HG03432 (cell line): Measurements from ENCODE around the gene TTLL1.
"Not testable (repeated sequence)": the region's sequence is repeated elsewhere in the genome, so short reads cannot be mapped to it uniquely, and the experiment has no call there.

Experiments
- ATAC-seq: cut with Tn5 transposase; IDR thresholded peaks from one replicate; pipeline ENCODE4 v1.9.1; 2021; ENCODE audit warnings: mild to moderate bottlenecking, moderate library complexity; ENCODE audit not compliant: unreplicated experiment

TTLL1 gene

GRCh38 chr22:43110927-43111623 lies 21.9 kb upstream of the TTLL1 start:
- ATAC-seq = peak; percentile 68

- peak; percentile 39 for ATAC-seq
Measured at GRCh38 chr22:43110444-43110926, 21.3 kb upstream of the TTLL1 start, which contains the start of gene BIK. Gene BIK, plus strand, starts transcription at chr22:43110750. Its CDS starts 13,273 bp downstream, at chr22:43124023.

GRCh38 chr22:43109921-43110443 lies 20.8 kb upstream of the TTLL1 start:
- no peak for ATAC-seq

- ATAC-seq = no peak
Measured at GRCh38 chr22:43109511-43109910, 20.3 kb upstream of the TTLL1 start.

GRCh38 chr22:43106302-43106701 lies 17.1 kb upstream of the TTLL1 start:
- ATAC-seq = no peak

GRCh38 chr22:43104950-43105349 lies 15.8 kb upstream of the TTLL1 start:
- ATAC-seq = not testable (repeated sequence)

- not testable (repeated sequence) for ATAC-seq
Measured at GRCh38 chr22:43104056-43104625, 14.9 kb upstream of the TTLL1 start.

- ATAC-seq = no peak
Measured at GRCh38 chr22:43101306-43101705, 12.1 kb upstream of the TTLL1 start.

GRCh38 chr22:43100225-43100624 lies 11.0 kb upstream of the TTLL1 start:
- ATAC-seq = no peak

GRCh38 chr22:43099095-43099494 lies 9.9 kb upstream of the TTLL1 start:
- no peak for ATAC-seq

- ATAC-seq = no peak
Measured at GRCh38 chr22:43098356-43098755, 9.2 kb upstream of the TTLL1 start.

- no peak for ATAC-seq
Measured at GRCh38 chr22:43096420-43096819, 7.2 kb upstream of the TTLL1 start.

- ATAC-seq = no peak
Measured at GRCh38 chr22:43094551-43094950, 5.4 kb upstream of the TTLL1 start.

GRCh38 chr22:43094085-43094484 lies 4.9 kb upstream of the TTLL1 start:
- ATAC-seq = no peak

GRCh38 chr22:43092085-43092484 lies 2.9 kb upstream of the TTLL1 start:
- no peak for ATAC-seq

GRCh38 chr22:43090130-43090789 lies 1.1 kb upstream of the TTLL1 start:
- ATAC-seq = no peak

GRCh38 chr22:43088627-43088983 lies 586 bp downstream of the TTLL1 start:
- no peak for ATAC-seq

- ATAC-seq = no peak
Measured at GRCh38 chr22:43085658-43086606, 3.3 kb downstream of the TTLL1 start.

- no peak for ATAC-seq
Measured at GRCh38 chr22:43081968-43082367, 7.2 kb downstream of the TTLL1 start.

- no peak for ATAC-seq
Measured at GRCh38 chr22:43080616-43081015, 8.6 kb downstream of the TTLL1 start.

- ATAC-seq = no peak
Measured at GRCh38 chr22:43079742-43080141, 9.4 kb downstream of the TTLL1 start.
